Measurements from ENCODE around the gene ATP12A. TPM values are rescaled to one million over a fixed set of nuclear protein-coding genes. Genes with fewer than 3 reads are reported as not detected.

The ATP12A gene
- not detected in 2 replicates for total RNA-seq

GRCh38 chr13:24680258-24680920 is at the start of gene ATP12A:
Gene ATP12A, plus strand, starts transcription at chr13:24680408. Its CDS starts 336 bp downstream, at chr13:24680744.

Other genes starting within 250 kb of the ATP12A start
- 33.5 and 33.7 TPM in 2 replicates for gene PARP4, start 167.6 kb upstream of the ATP12A start, total RNA-seq
- 0.28 TPM in 1 of 2 replicates, not detected in the other for gene RNF17, start 83.8 kb downstream of the ATP12A start, total RNA-seq

All from regular cardiac myocyte (primary cell).